ENCODE data around the gene XYLT1. TPM values are rescaled to one million over a fixed set of nuclear protein-coding genes. Genes with fewer than 3 reads are reported as not detected.

Gene XYLT1
- total and polyA plus RNA-seq, 2 of the 8 experiments (the other 6 are each of a cell fraction or from before 2014, with no cell fraction given): 6.6 to 25.4 TPM

DNA sequence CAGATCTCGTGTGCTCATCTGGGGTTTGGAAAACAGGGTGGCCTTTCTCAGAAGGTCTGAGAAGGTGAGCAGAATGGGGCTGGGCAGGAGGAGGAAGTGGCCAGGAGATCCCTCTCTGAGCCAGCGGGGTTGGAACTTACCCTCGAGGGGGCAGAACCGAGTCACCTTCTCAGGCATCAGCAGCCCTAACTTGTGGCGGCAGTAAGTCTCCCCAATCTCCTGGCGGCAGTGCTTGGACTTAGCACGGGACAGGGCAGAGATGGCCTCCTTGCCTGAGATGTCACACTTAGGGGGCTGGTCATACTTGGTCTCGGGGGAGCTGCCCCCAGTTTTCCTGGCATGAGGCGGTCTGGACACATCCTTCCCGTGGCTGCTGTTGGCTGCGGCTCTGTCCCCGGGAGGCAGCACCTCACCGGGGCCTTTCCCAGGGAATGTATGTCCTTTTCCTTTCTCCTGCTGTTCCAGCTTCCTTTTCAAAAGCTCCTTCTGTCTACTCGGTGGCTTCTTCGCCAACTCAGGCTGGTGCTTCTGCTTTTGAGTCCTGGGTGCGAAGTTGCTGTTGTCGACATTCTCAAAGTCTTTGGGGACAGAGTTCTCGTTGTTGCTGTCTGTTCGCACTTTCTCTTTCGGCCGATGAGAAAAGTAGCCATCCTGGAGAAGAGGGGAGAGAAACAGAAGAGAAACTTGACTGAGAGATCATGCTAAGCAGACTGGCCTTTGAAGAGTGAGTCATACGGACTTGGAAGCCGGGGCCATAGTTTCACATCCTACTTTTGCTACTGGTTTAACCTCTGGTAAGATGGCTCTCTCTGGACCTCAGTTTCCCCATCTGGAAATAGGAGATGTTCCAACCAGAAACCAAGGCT, 211.7 kb downstream of the XYLT1 start (continued):
- TF ChIP-seq, protein P1, sequence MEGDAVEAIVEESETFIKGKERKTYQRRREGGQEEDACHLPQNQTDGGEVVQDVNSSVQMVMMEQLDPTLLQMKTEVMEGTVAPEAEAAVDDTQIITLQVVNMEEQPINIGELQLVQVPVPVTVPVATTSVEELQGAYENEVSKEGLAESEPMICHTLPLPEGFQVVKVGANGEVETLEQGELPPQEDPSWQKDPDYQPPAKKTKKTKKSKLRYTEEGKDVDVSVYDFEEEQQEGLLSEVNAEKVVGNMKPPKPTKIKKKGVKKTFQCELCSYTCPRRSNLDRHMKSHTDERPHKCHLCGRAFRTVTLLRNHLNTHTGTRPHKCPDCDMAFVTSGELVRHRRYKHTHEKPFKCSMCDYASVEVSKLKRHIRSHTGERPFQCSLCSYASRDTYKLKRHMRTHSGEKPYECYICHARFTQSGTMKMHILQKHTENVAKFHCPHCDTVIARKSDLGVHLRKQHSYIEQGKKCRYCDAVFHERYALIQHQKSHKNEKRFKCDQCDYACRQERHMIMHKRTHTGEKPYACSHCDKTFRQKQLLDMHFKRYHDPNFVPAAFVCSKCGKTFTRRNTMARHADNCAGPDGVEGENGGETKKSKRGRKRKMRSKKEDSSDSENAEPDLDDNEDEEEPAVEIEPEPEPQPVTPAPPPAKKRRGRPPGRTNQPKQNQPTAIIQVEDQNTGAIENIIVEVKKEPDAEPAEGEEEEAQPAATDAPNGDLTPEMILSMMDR (IDR thresholded peaks at IDR 0.05; ENCODE audit: control extremely low read depth in 1 of 3, insufficient read depth in 1 of 3, low read depth in 1 of 3, low read length in 3 of 3): peak; percentile 22 to 43 (median 40); a peak in 3 of 4 replicates

All from H1 (cell line).